A673 (cell line): ENCODE data around the gene CNOT4.

Experiments
- CTCF ChIP-seq: fragments of 300-800, 200-600 bp; sonication (generic); conservative IDR thresholded peaks from 2 replicates; pipeline ENCODE4 v1.5.1; 2017; ENCODE audit warnings: low read depth, mild to moderate bottlenecking, antibody characterized with exemption, low read length, moderate library complexity, mixed read lengths
- EZH2 ChIP-seq: fragments of 200-600 bp; sonication (generic); IDR thresholded peaks from 2 replicates; pipeline ENCODE4 v1.6.1; 2017; ENCODE audit warnings: borderline replicate concordance, low read depth, mild to moderate bottlenecking, mixed read lengths, antibody characterized with exemption, low read length; ENCODE audit not compliant: poor library complexity, severe bottlenecking

DNA sequence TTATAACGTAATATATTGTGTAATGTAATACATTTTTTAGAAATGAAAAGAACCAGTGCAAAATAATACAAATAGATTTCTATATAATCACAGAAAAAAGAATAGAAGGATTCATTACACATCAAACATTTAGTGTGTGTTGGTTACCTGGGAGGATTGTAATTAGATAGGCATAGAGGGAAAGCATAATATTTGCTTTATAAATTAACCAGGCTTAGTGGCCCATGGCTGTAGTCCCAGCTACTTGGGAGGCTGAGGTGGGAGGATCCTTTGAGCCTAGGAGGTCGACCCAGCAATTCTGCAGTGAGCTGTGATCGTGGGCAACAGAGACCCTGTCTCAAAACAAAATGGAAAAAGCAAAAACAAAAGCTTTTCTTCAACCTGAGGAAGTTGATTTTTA lies 5.0 kb upstream of the CNOT4 start:
- TF ChIP-seq CTCF = no peak
- TF ChIP-seq EZH2 = no peak
